GM23338 (cell line): Measurements from ENCODE around the gene UFM1. TPM values are rescaled to one million over a fixed set of nuclear protein-coding genes. Genes with fewer than 3 reads are reported as not detected.

ENCODE experiments used
- ATAC-seq: fragments of 200-7000 bp; cut with Tn5 transposase; 3 replicates; pipeline ENCODE4 v1.9.1; 2020
- DNase-seq: peaks from one replicate; pipeline ENCODE4 v3.0.0-alpha.2; 2015; ENCODE audit warnings: low spot score
- H2AFZ ChIP-seq: fragments of 200-600 bp; sonication (generic); 2 replicates; pipeline ENCODE4 v1.8.0; 2016; ENCODE audit warnings: antibody characterized with exemption, mild to moderate bottlenecking, moderate library complexity
- H3F3A ChIP-seq: fragments of 200-600 bp; sonication (generic); replicated peaks from 2 replicates; pipeline ENCODE4 v1.8.0; 2017; ENCODE audit warnings: antibody characterized with exemption, mixed run types, low read depth
- H3K27ac ChIP-seq: fragments of 200-600 bp; sonication (generic); 2 replicates; pipeline ENCODE4 v1.6.1; 2016; ENCODE audit warnings: low read depth
- H3K27me3 ChIP-seq: fragments of 200-600 bp; sonication (generic); 2 replicates; pipeline ENCODE4 v1.8.0; 2016; ENCODE audit warnings: mild to moderate bottlenecking, mixed run types, moderate library complexity; ENCODE audit not compliant: insufficient read depth
- H3K36me3 ChIP-seq: fragments of 200-600 bp; sonication (generic); 2 replicates; pipeline ENCODE4 v1.8.0; 2016; ENCODE audit warnings: mild to moderate bottlenecking; ENCODE audit not compliant: insufficient read depth
- H3K4me1 ChIP-seq: fragments of 200-600 bp; sonication (generic); 2 replicates; pipeline ENCODE4 v1.8.0; 2016; ENCODE audit warnings: mild to moderate bottlenecking, moderate library complexity; ENCODE audit not compliant: insufficient read depth
- H3K4me2 ChIP-seq: fragments of 200-600 bp; sonication (generic); 2 replicates; pipeline ENCODE4 v1.7.1; 2017; ENCODE audit warnings: mixed run types
- H3K4me3 ChIP-seq: fragments of 200-600 bp; sonication (generic); 2 replicates; pipeline ENCODE4 v1.6.1; 2016; ENCODE audit warnings: mixed run types
- H3K79me2 ChIP-seq: fragments of 200-600 bp; sonication (generic); replicated peaks from 2 replicates; pipeline ENCODE4 v1.8.0; 2017; ENCODE audit warnings: mild to moderate bottlenecking; ENCODE audit not compliant: insufficient read depth
- H3K9me2 ChIP-seq: fragments of 200-600 bp; sonication (generic); 2 replicates; pipeline ENCODE4 v1.8.0; 2017; ENCODE audit not compliant: insufficient read depth
- H4K20me1 ChIP-seq: fragments of 200-600 bp; sonication (generic); replicated peaks from 2 replicates; pipeline ENCODE4 v1.8.0; 2017; ENCODE audit warnings: mild to moderate bottlenecking; ENCODE audit not compliant: insufficient read depth
- H3K27ac Mint-ChIP-seq: 2 replicates; pipeline ENCODE4 v1.8.0; 2020; ENCODE audit warnings: inconsistent platforms, mild to moderate bottlenecking, moderate library complexity, mixed read lengths
- H3K27me3 Mint-ChIP-seq: 3 replicates; pipeline ENCODE4 v1.8.0; 2022; ENCODE audit warnings: low read depth, mild to moderate bottlenecking, moderate library complexity, mixed read lengths, inconsistent platforms; ENCODE audit not compliant: insufficient read depth, poor library complexity
- H3K36me3 Mint-ChIP-seq: 3 replicates; pipeline ENCODE4 v1.8.0; 2021; ENCODE audit warnings: low read depth, mild to moderate bottlenecking, inconsistent platforms, moderate library complexity, mixed read lengths
- H3K4me1 Mint-ChIP-seq: 3 replicates; pipeline ENCODE4 v1.8.0; 2020; ENCODE audit warnings: mild to moderate bottlenecking, inconsistent platforms, mixed read lengths
- H3K4me3 Mint-ChIP-seq: 3 replicates; pipeline ENCODE4 v1.8.0; 2021; ENCODE audit warnings: moderate library complexity, mild to moderate bottlenecking, inconsistent platforms, mixed read lengths
- H3K9me3 Mint-ChIP-seq: 3 replicates; pipeline ENCODE4 v1.8.0; 2020; ENCODE audit warnings: moderate library complexity, mild to moderate bottlenecking, inconsistent platforms, mixed read lengths
- CREB1 ChIP-seq: fragments of 250-450 bp; sonication (Bioruptor Pico); IDR thresholded peaks from 2 replicates; pipeline ENCODE4 v1.5.0; 2020; ENCODE audit warnings: low read depth, mild to moderate bottlenecking, moderate library complexity
- CTCF ChIP-seq, 2 experiments: fragments of 200-600 bp in 1 of 2; sonication (generic) in 1 of 2; conservative IDR thresholded peaks; 2 replicates each; pipeline versions ENCODE4 v1.5.1 to v1.6.1; 2016 to 2017; ENCODE audit warnings: antibody characterized with exemption in 2 of 2, low read depth in 2 of 2, mild to moderate bottlenecking in 2 of 2, moderate library complexity in 1 of 2
- ETS1 ChIP-seq: IDR thresholded peaks from 2 replicates; pipeline ENCODE4 v1.6.1; 2016; ENCODE audit warnings: antibody characterized with exemption
- EZH2 ChIP-seq: fragments of 200-600 bp; sonication (generic); IDR thresholded peaks from one replicate; pipeline ENCODE4 v1.8.0; 2017; ENCODE audit warnings: antibody characterized with exemption, mild to moderate bottlenecking, low read depth; ENCODE audit not compliant: unreplicated experiment
- EZH2phosphoT487 ChIP-seq: fragments of 200-600 bp; sonication (generic); IDR thresholded peaks from one replicate; pipeline ENCODE4 v1.8.1; 2018; ENCODE audit warnings: antibody characterized with exemption; ENCODE audit not compliant: unreplicated experiment
- JUNB ChIP-seq: IDR thresholded peaks from one replicate; pipeline ENCODE4 v1.6.1; 2016; ENCODE audit warnings: antibody characterized with exemption; ENCODE audit not compliant: unreplicated experiment
- NANOG ChIP-seq: IDR thresholded peaks from 2 replicates; pipeline ENCODE4 v1.6.1; 2016; ENCODE audit warnings: antibody characterized with exemption, borderline replicate concordance
- POLR2AphosphoS5 ChIP-seq: IDR thresholded peaks from 2 replicates; pipeline ENCODE4 v1.6.1; 2016; ENCODE audit warnings: antibody characterized with exemption, low read depth
- REST ChIP-seq: IDR thresholded peaks from one replicate; pipeline ENCODE4 v1.6.1; 2018; ENCODE audit warnings: antibody characterized with exemption; ENCODE audit not compliant: unreplicated experiment
- STAT1 ChIP-seq: IDR thresholded peaks from one replicate; pipeline ENCODE4 v1.6.1; 2016; ENCODE audit warnings: antibody characterized with exemption; ENCODE audit not compliant: unreplicated experiment
- ZNF114 ChIP-seq: fragments of 250-450 bp; sonication (Bioruptor Pico); IDR thresholded peaks from 2 replicates; pipeline ENCODE4 v1.5.0; 2020; ENCODE audit warnings: mild to moderate bottlenecking, moderate library complexity
- ZNF331 ChIP-seq: fragments of 250-450 bp; sonication (Bioruptor Pico); IDR thresholded peaks from 2 replicates; pipeline ENCODE4 v1.5.0; 2020; ENCODE audit warnings: low read depth, mild to moderate bottlenecking, moderate library complexity
- ZNF462 ChIP-seq: fragments of 250-450 bp; sonication (Bioruptor Pico); IDR thresholded peaks from 2 replicates; pipeline ENCODE4 v1.5.0; 2020; ENCODE audit warnings: mild to moderate bottlenecking, moderate library complexity
- polyA plus RNA-seq: library from polyadenylated mRNA; unstranded; fragments of >200 nt; fragmentation: Nextera tagmentation; extraction: Ambion mirVana; gene quantifications from 2 replicates; pipeline ENCODE4 v1.2.1, GENCODE V29; 2016
- total RNA-seq: library from RNA; depleted of rRNA; stranded (reverse); fragments of >200 nt; shearing (Covaris generic); gene quantifications from 2 replicates; pipeline ENCODE4 v1.2.3, GENCODE V29; 2014

UFM1 gene
- total and polyA plus RNA-seq, 2 experiments from 2014 or later, result 57.0 to 77.1 TPM

GRCh38 chr13:38303816-38304320 is 45.8 kb upstream of the UFM1 start:
- Histone ChIP-seq H3F3A (no peaks in the 10 kb centered on the region), H4K20me1 (no peaks in the 10 kb centered on the region), H3K27ac (no peak overlapping the region), H3K4me2 (no peak overlapping the region), H3K27me3 (no peaks in the 10 kb centered on the region), H2AFZ (no peak overlapping the region), H3K4me1 (no peaks in the 10 kb centered on the region), H3K9me2 (no peaks in the 10 kb centered on the region), H3K36me3 (no peaks in the 10 kb centered on the region), H3K4me3 (no peak overlapping the region), H3K79me2 (no peaks in the 10 kb centered on the region)
- Mint-ChIP-seq H3K27ac (no peak overlapping the region), H3K36me3 (no peaks in the 10 kb centered on the region), H3K4me3 (no peak overlapping the region), H3K9me3 (no peaks in the 10 kb centered on the region), H3K27me3 (no peaks in the 10 kb centered on the region), H3K4me1 (no peaks in the 10 kb centered on the region)
- no peak for TF ChIP-seq ETS1
- TF ChIP-seq STAT1, result no peak
- no peak for TF ChIP-seq EZH2phosphoT487
- no peak for TF ChIP-seq ZNF114
- no peak for TF ChIP-seq REST
- TF ChIP-seq EZH2, result no peak
- no peak for TF ChIP-seq POLR2AphosphoS5
- no peak for TF ChIP-seq ZNF331 (CRISPR knock-in tag)
- no peak for TF ChIP-seq ZNF462 (CRISPR knock-in tag)
- TF ChIP-seq NANOG, result no peak
- TF ChIP-seq CTCF (conservative IDR thresholded peaks at IDR 0.05; ENCODE audit: low read depth in 2 of 2), result no peak
- TF ChIP-seq CREB1 (CRISPR knock-in tag), result no peak
- TF ChIP-seq JUNB, result no peak
- DNase-seq, result no peak
- ATAC-seq, result no peak
